Embryonic facial prominence (tissue), 1 donor: ENCODE results near the gene ACVRL1.

Source experiments
- DNase-seq: peaks from one replicate; pipeline ENCODE4 v3.0.0-alpha.2; 2016; ENCODE audit errors: extremely low spot score

The ACVRL1 gene

GRCh38 chr12:51942056-51942455 lies 34.8 kb downstream of the ACVRL1 start:
- no peak for DNase-seq

GRCh38 chr12:51942501-51943000 lies 35.2 kb downstream of the ACVRL1 start:
- no peak for DNase-seq

GRCh38 chr12:51943346-51943745 lies 36.0 kb downstream of the ACVRL1 start:
- no peak for DNase-seq

- DNase-seq = no peak
Observed at GRCh38 chr12:51944608-51945233, 37.4 kb downstream of the ACVRL1 start.

- DNase-seq = no peak
Observed at GRCh38 chr12:51947246-51947996, 40.1 kb downstream of the ACVRL1 start.

GRCh38 chr12:51948066-51948465 lies 40.8 kb downstream of the ACVRL1 start:
- no peak for DNase-seq

- no peak for DNase-seq
Observed at GRCh38 chr12:51949342-51950030, 42.2 kb downstream of the ACVRL1 start.

- DNase-seq = no peak
Observed at GRCh38 chr12:51950682-51951198, 43.4 kb downstream of the ACVRL1 start.

- peak; percentile 75 for DNase-seq
Observed at GRCh38 chr12:51951199-51951842, 44.0 kb downstream of the ACVRL1 start, which contains the start of gene ACVR1B. Gene ACVR1B (plus strand): TSS chr12:51951699. CDS start chr12:51951744, 45 bp downstream.

- no peak for DNase-seq
Observed at GRCh38 chr12:51951843-51952722, 44.8 kb downstream of the ACVRL1 start.

GRCh38 chr12:51953089-51953488 lies 45.8 kb downstream of the ACVRL1 start:
- no peak for DNase-seq

GRCh38 chr12:51953864-51954263 lies 46.6 kb downstream of the ACVRL1 start:
- no peak for DNase-seq

- DNase-seq = no peak
Observed at GRCh38 chr12:51954561-51955361, 47.5 kb downstream of the ACVRL1 start.

- DNase-seq = no peak
Observed at GRCh38 chr12:51955702-51956101, 48.4 kb downstream of the ACVRL1 start.

GRCh38 chr12:51958542-51958941 lies 51.2 kb downstream of the ACVRL1 start:
- no peak for DNase-seq

GRCh38 chr12:51959211-51959610 lies 51.9 kb downstream of the ACVRL1 start:
- DNase-seq = no peak

- no peak for DNase-seq
Observed at GRCh38 chr12:51959921-51960320, 52.6 kb downstream of the ACVRL1 start.

GRCh38 chr12:51960488-51960887 lies 53.2 kb downstream of the ACVRL1 start:
- DNase-seq = no peak

GRCh38 chr12:51960890-51961289 lies 53.6 kb downstream of the ACVRL1 start:
- no peak for DNase-seq

- no peak for DNase-seq
Observed at GRCh38 chr12:51961834-51962233, 54.5 kb downstream of the ACVRL1 start.
